GM12892 (cell line): ENCODE results near the gene HIKESHI.
"Not testable (repeated sequence)": the region's sequence is repeated elsewhere in the genome, so short reads cannot be mapped to it uniquely, and the experiment has no call there.

Experiments
- DNase-seq: peaks from one replicate; pipeline ENCODE4 v3.0.0; 2011; ENCODE audit not compliant: insufficient read length
- FAIRE-seq: peaks from 2 replicates; lab custom pipeline; 2011; peaks lifted over from hg19 to GRCh38; lab: Jason Lieb, UNC
- POLR2A ChIP-seq: IDR thresholded peaks from 2 replicates; pipeline ENCODE4 v1.6.1; 2011; ENCODE audit warnings: low read depth, low read length, control low read depth
- POLR2AphosphoS5 ChIP-seq: IDR thresholded peaks from 2 replicates; pipeline ENCODE4 v1.6.1; 2011; ENCODE audit warnings: low read depth, low read length, control low read depth
- TAF1 ChIP-seq: IDR thresholded peaks from 2 replicates; pipeline ENCODE4 v1.6.1; 2011; ENCODE audit warnings: low read depth, mild to moderate bottlenecking, control low read depth, low read length, borderline replicate concordance

The HIKESHI gene

DNA sequence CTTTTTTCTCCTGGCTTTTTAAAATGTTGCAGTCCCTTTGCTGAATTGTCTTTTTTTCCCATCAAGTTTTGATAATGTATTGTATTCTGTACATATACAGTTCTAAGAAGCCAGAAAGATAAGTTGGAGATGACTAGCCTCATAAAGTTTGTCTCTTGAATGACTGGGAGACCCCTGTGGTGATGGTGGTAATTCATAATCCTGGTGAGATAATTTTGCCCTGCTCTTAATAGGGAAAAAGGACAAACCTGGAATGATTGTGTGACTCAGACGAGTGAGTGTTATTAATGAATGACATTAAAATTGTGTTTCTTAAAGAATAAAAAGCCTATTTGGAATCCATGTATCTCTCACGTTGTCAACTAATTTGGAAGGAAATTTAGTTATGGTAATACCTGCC is 1.2 kb downstream of the HIKESHI start:
- FAIRE-seq = peak; percentile 83

GRCh38 chr11:86308710-86309109 is 6.7 kb downstream of the HIKESHI start:
- not testable (repeated sequence) for FAIRE-seq, DNase-seq

More for the DNA sequence above, 1.2 kb downstream of the HIKESHI start:
- TF ChIP-seq TAF1 (no peak), POLR2AphosphoS5 (no peak), POLR2A (no peak)
- DNase-seq = no peak

- peak; percentile 9 for FAIRE-seq
- TF ChIP-seq TAF1 (no peak), POLR2A (no peak), POLR2AphosphoS5 (no peak)
- DNase-seq = no peak
Observed at GRCh38 chr11:86313793-86314192, 11.8 kb downstream of the HIKESHI start.

DNA sequence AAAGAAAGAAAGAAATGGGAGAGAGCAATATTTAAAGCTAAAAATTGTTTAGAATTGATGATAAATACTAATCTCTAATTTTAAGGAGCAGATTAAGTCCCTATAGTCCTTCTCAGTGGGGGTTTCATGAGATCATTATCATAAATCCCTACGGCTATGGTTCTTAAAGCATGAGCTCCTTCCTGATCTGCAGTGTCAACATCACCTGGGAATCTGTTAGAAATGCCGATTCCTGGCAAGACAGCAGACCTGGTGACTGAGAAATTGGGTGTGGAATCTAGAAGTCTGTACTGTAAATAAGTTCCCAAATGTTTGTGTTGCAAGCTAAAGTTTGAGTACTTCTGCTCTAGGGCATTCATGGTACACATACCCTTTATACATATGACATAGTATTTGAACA is 12.6 kb downstream of the HIKESHI start:
- TF ChIP-seq TAF1 = no peak
- no peak for TF ChIP-seq POLR2A
- TF ChIP-seq POLR2AphosphoS5 = no peak
- FAIRE-seq = no peak

GRCh38 chr11:86335131-86335767 is 33.2 kb downstream of the HIKESHI start:
- no peak for FAIRE-seq

More for the DNA sequence above, 12.6 kb downstream of the HIKESHI start:
- no peak for DNase-seq

DNA sequence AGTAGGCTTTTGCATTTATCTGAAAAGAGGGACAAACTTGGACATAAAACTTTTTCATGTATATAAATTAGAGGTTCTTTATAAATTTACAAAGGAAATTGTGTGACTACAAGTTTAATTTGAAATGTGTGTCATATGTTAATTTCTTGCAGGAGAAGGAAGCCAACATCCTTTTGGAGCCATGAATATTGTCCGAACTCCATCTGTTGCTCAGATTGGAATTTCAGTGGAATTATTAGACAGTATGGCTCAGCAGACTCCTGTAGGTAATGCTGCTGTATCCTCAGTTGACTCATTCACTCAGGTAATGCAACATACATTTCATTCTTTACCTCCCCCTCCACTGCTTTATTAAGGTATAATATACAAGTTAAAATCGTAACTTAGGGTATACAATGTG is 35.2 kb downstream of the HIKESHI start:
- FAIRE-seq = no peak
- no peak for TF ChIP-seq POLR2A
- no peak for TF ChIP-seq TAF1
- no peak for TF ChIP-seq POLR2AphosphoS5
- no peak for DNase-seq

More at GRCh38 chr11:86335131-86335767, 33.2 kb downstream of the HIKESHI start:
- DNase-seq = no peak
- TF ChIP-seq POLR2A (no peak), POLR2AphosphoS5 (no peak), TAF1 (no peak)

DNA sequence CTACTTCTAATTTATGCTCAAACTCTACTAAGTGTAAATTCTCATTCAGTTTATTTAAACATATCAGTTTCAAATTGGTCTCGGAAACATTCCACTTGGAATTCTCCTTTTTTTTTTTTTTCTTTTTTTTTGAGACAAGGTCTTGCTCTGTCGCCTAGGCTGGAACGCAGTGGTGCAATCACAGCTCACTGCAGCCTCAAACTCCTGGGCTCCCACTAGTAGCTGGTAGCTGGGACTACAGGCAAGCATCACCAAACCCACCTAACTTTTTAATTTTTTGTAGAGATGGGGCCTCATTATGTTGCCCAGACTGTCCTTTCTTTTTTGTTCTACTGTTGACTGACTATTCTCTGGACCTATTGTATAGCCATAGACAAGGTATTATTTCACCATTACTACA is 39.3 kb downstream of the HIKESHI start:
- DNase-seq (no peak), FAIRE-seq (no peak)
- TF ChIP-seq TAF1 (no peak), POLR2A (no peak), POLR2AphosphoS5 (no peak)

DNA sequence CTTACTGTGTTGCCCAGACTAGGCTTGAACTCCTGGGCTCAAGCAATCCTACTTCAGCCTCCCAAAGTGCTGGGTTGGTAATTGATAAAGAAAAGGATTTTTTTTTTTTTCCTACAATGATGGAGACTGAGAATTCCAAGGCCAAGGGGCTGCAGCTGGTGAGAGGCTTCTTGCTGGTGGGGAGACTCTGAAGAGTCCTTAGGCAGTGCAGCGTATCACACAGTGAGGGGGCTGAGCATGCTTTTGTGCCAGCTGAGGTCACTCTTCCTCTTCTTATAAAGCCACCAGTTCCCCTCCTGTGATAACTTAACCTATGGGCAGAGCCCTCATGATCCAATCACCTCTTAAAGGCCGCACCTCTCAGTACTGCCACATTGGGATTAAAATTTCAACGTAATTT is 44.5 kb downstream of the HIKESHI start:
- DNase-seq (no peak), FAIRE-seq (no peak)
- TF ChIP-seq POLR2A (no peak), POLR2AphosphoS5 (no peak), TAF1 (no peak)

DNA sequence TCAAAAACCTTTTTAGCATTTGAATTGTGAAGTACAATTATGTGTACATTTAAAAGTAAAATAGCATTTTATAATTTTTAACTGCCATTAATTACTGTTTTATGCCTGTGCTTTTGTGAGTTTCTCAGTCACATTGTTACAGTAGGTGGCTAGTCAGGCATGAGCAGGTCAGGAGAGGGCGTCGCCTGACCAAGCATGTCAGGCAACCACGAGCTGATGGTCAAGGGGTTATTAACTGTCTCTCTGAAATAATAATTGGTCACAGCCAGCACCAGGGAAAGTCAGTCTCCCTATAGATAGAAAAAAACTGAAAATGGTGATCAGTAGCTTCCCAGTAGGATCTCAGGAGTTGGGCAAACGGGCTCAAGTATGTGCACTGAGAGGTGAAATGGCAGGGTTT is 53.2 kb downstream of the HIKESHI start:
- no peak for DNase-seq
- FAIRE-seq = no peak
- no peak for TF ChIP-seq POLR2A
- no peak for TF ChIP-seq POLR2AphosphoS5

GRCh38 chr11:86357412-86357811 is 55.4 kb downstream of the HIKESHI start:
- FAIRE-seq, DNase-seq: not testable (repeated sequence)

DNA sequence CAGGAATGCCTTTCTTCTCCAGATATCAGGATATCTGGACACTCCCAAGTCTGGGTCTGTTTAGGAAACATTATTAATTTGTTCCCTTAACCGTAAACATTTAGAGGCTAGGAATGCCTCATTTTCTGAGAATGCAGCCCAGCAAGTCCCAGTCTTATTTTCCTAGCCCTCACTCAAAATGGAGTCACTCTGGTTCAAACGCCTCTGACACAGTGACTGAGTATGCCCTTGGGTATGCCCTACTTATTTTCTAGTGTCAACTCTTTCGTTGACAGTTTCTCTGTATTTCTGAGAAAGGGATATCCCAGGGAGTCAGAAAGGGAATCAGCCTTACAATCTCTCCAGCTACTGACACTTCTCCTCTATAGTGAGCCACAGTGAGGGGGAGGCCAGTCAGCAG is 56.7 kb downstream of the HIKESHI start:
- FAIRE-seq (no peak), DNase-seq (no peak)
- TF ChIP-seq POLR2AphosphoS5 (no peak), TAF1 (no peak), POLR2A (no peak)

GRCh38 chr11:86360775-86361395 is 58.8 kb downstream of the HIKESHI start:
- DNase-seq (no peak), FAIRE-seq (no peak)
- TF ChIP-seq POLR2AphosphoS5 (no peak), POLR2A (no peak), TAF1 (no peak)

- TF ChIP-seq POLR2A (no peak), TAF1 (no peak), POLR2AphosphoS5 (no peak)
Observed at GRCh38 chr11:86363424-86363823, 61.4 kb downstream of the HIKESHI start.

More at GRCh38 chr11:86363424-86363823, 61.4 kb downstream of the HIKESHI start:
- FAIRE-seq (no peak), DNase-seq (no peak)
